Measurements from ENCODE around the gene COPE.

The COPE gene

DNA sequence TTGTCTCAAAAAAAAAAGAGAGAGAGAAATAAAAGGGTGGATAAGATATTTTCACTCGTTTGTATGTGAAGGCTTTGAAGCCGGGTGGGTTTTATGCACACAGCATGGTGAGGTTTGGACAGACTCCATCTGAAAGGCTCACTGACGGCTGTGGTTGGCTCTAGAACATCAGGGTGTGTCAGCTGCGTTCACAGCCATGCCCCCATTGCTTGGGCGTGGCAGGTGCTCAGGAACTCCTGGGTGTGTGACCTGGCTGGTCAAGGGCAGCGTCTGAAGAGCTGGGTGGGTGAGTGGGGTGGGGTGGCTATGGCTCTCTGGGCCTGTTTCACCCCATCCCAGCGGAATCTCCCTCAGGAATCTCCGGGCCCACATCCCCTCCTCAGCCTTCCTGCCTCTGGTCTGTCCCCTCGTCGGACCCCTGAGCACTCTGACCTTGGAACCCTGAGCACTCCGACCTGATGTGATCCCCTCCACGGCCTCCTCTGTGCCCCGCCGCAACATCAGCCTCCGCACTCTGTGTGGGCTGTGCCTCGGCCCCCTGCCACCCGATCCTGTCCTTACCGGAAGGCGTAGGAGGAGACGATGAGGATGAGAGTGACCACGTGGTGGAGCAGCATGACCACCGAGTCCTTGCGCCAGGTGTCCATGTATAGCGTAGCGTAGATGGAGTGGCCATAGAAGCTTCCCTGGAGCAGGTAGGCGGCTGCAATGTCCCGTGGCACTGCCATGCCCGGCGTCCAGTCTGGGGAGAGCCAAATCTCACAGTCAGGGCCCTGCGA lies 35.5 kb downstream of the COPE start:
- DNase-seq (ENCODE audit: extremely low spot score), result no peak
- ChIA-PET CTCF (interaction anchor here (1.5 kb wide), 1 partner anchor 17 kb away, joined by 4 read pairs; no protein-coding TSS in a partner anchor), POLR2A (no interaction called here)
- TF ChIP-seq CTCF (IDR thresholded peaks at IDR 0.05; ENCODE audit: control extremely low read depth, extremely low read depth, low read depth, missing control alignments), result no peak

DNA sequence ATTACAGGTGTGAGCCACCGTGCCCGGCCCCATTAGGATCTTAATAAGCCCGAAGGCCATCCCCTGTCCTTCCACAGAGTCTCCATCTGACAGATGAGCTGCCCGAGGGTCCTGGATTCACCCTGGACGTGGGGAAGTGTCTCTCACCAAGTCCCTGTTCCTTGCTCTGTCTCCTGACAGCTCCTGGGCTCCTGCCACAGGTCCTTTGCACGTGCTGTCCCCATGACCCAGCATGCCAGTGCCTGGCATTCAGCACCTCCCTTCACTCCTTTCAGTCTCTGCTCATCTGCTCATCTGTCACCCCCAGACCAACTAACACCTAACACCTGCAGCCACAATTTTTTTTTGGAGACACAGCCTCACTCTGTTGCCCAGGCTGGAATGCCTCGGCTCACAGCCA lies 37.7 kb downstream of the COPE start:
- no peak for TF ChIP-seq CTCF (IDR thresholded peaks at IDR 0.05; ENCODE audit: control extremely low read depth, extremely low read depth, low read depth, missing control alignments)
- CTCF ChIA-PET, result no interaction called here
- POLR2A ChIA-PET, result no interaction called here
- DNase-seq (ENCODE audit: extremely low spot score), result no peak

DNA sequence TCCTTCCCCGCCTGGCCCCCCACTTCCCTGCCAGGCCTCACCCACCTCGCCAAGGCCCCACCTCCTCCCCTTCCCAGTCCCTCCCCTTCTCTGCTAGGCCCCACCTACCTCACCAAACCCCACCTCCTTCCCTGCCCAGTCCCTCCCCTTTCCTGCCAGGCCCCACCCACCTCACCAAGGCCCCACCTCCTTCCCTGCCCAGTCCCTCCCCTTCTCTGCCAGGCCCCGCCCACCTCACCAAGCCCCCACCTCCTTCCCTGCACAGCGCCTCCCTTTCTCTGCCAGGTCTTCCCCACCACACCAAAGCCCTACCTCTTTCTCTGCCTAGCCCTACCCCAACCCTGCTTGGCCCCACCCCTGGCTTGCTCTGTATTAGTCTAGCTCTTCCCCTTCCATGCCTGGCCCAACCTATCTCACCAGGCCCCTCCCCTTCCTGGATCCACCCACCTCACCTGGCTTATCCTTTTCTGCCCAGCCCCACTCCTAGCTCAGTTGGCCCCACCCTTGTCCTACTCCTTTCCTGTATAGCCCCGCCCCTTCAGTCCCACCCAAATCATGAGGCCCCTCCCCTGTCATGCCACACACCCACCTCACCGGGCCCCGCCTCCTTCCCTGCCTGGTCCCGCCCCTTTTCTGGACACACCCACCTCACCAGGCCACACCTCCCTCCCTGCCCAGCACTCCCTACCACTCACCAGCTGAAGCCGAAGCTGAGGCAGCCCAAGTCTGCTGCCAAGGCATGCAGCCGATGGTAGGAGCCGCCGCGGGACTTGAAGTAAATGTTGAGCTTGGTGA lies 39.4 kb downstream of the COPE start:
- POLR2A ChIA-PET, result no interaction called here
- no peak for DNase-seq (ENCODE audit: extremely low spot score)
- no peak for TF ChIP-seq CTCF (IDR thresholded peaks at IDR 0.05; ENCODE audit: control extremely low read depth, extremely low read depth, low read depth, missing control alignments)
- CTCF ChIA-PET, result interaction anchor here (0.9 to 1.2 kb wide), 2 partner anchors 26 to 31 kb away, joined by 3 to 4 read pairs; no protein-coding TSS in a partner anchor

DNA sequence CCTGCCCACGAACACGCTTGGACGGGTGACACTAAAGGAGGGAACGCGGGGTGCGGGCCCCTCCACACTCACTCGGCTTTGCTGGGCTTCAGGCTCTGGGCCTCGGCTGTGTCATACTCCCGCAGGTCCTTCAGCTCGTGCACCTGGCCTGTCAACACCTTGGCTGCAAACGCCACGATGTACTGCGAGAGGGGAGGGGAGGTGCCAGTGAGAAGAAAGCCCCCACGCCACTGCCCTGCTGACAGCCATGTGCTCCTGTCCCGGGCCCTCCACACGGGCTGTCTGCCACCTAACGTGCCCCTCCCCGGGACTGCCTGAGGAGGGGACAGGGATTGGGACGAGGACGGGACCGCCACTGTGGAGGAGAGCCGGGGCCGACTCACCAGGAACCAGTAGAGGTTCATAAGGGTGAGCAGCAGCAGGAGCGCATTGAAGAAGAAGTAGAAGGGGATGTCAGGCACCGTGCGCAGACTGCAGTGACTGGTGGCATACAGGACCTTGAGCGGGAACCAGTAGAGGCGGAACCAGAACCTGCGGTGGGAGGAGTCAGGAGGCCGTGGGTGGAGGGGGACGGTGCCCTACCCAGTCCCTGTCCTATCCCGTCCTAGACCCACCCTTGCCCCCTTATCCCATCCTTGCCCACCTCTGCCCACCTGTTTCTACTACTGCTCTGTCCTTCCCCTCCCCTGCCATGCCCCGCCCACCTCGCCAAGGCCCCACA lies 40.2 kb downstream of the COPE start:
- ChIA-PET POLR2A (no interaction called here), CTCF (no interaction called here)
- no peak for DNase-seq (ENCODE audit: extremely low spot score)
- TF ChIP-seq CTCF (IDR thresholded peaks at IDR 0.05; ENCODE audit: control extremely low read depth, extremely low read depth, low read depth, missing control alignments), result no peak

- no peak for DNase-seq (ENCODE audit: extremely low spot score)
- ChIA-PET POLR2A (no interaction called here), CTCF (interaction anchor here (0.7 to 1.3 kb wide), 3 partner anchors 11 to 284 kb away, joined by 3 to 4 read pairs (median 3); no protein-coding TSS in a partner anchor)
- no peak for TF ChIP-seq CTCF (IDR thresholded peaks at IDR 0.05; ENCODE audit: control extremely low read depth, extremely low read depth, low read depth, missing control alignments)
Observed at GRCh38 chr19:18878058-18878797, 41.0 kb downstream of the COPE start.

DNA sequence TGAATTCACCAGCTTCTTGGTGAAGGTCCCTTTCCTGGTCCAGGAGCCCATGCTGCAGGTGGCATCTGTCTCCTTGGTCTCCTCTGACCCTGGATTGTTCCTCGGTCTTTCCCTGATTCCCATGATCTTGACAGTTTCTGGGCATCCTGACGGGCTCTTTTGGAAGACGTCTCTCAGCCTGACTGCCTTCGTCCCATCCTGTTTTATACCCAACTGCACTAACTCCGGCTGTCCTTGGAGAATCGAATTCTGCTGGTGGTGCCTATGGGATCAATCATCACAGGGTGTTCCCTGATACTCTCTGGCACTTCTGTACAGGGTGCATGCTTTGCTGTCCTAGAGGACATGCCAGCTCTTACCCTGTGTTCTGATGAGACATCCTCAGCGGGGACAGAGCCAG lies 42.3 kb downstream of the COPE start:
- no peak for DNase-seq (ENCODE audit: extremely low spot score)
- ChIA-PET CTCF (interaction anchor here (1.3 to 2.0 kb wide), 4 partner anchors 9 to 283 kb away, joined by 3 to 7 read pairs (median 4); no protein-coding TSS in a partner anchor), POLR2A (no interaction called here)
- TF ChIP-seq CTCF (IDR thresholded peaks at IDR 0.05; ENCODE audit: control extremely low read depth, extremely low read depth, low read depth, missing control alignments), result no peak

All from GM10248 (cell line).